ENCODE results near the gene SPATA12.

SPATA12 gene

GRCh38 chr3:57060089-57060821 lies at the start of gene SPATA12:
Gene SPATA12 (plus strand): TSS chr3:57060664. CDS start chr3:57073695, 13,031 bp downstream.
- no peak for DNase-seq

DNA sequence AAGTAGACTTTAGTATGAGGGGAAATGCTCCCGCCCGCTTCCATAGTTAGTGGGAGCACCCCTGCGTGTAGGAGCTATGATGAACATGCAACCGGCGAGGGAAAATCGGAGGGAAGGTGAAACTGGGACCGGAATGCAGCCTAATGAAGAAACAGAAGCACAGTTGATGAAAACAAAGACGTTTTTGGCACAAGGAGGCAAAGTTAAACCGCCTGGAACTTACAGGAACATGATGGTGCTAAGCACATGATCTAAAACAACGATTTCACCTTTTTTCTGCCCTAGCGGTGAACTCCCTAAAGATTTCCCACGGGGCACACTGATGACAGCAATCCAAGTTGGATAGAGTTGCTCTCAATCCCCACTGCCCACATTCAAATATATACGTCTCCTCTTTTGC lies 49.4 kb upstream of the SPATA12 start:
- no peak for DNase-seq

DNA sequence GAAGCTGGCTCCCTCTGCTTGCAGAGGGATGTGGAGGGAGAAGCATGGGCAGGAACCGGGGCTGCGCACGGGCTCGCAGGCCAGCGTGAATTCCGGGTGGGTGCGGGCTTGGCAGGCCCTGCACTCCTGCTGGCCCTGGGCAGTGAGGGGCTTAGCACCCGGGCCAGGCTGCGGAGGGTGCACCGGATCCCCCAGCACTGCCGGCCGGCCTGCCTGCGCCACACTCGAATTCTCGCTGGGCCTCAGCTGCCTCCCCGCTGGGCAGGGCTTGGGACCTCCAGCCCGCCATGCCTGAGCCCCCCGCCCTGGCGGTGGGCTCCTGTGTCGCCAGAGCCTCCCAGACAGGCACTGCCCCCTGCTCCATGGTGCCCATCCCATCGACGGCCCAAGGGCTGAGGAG lies 47.6 kb upstream of the SPATA12 start:
- DNase-seq = no peak

GRCh38 chr3:57015350-57015729 lies 45.1 kb upstream of the SPATA12 start:
- no peak for DNase-seq

- no peak for DNase-seq
These were observed 44.6 kb upstream of the SPATA12 start for GRCh38 chr3:57015912-57016311.

DNA sequence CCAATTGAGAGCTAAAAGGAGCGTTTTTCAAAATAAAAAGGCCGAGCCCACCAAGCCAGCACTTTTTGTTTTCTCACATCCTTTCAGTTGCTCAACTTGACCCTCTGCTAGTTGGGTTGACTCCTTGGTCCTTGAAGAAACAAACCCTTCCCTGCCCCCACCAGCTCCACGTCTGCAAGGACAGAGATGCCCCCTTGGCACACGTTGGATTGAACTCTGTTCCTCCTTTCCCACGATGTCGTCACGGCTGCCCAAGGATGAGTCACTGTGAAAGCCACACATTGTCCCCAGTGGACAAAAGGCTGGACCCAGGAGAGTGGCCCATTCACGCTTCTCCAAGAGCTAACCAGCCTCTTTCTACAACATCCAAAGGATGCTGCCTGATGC lies 43.0 kb upstream of the SPATA12 start:
- DNase-seq = no peak

GRCh38 chr3:57018246-57018645 lies 42.2 kb upstream of the SPATA12 start:
- no peak for DNase-seq

DNA sequence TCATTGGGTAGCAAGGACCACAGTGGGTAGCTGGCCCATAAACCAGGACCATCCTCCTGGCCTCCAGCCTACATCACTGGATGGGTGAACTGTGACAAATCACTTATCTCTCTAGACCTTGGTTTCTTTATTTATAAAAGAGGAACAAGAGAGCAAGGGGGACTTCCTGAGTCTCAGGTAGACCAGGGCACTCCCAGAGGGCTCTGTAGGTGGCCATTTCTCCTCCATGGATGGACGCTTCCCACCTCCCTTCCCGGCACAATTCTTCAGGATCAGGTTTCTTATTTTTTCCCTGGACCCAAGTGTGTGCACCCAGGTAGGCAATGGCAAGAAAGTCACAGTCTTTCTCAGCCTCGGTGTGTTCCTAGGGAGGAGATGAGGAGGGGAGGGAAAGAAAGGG lies 41.4 kb upstream of the SPATA12 start:
- DNase-seq = no peak

- DNase-seq = no peak
These were observed 35.2 kb upstream of the SPATA12 start for GRCh38 chr3:57025237-57025636.

- DNase-seq = no peak
These were observed 33.5 kb upstream of the SPATA12 start for GRCh38 chr3:57026944-57027343.

DNA sequence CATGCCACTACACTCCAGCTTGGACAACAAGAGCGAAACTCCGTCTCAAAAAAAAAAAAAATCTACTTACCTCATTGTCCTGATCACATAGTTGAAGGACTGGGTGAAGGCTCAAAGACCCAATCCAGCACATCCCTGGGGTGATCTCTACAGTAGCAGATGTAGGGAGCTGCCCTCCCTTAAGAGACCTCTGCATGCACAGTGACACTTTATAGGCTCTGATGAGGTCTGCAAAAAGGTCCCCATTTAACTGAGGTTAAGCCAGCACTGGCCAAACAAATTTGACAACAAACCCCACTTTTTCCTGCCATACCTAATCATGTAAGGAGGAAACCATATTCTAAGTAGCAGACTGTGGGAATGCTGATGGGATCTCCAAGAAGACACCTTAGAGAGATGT lies 31.1 kb upstream of the SPATA12 start:
- DNase-seq = no peak

DNA sequence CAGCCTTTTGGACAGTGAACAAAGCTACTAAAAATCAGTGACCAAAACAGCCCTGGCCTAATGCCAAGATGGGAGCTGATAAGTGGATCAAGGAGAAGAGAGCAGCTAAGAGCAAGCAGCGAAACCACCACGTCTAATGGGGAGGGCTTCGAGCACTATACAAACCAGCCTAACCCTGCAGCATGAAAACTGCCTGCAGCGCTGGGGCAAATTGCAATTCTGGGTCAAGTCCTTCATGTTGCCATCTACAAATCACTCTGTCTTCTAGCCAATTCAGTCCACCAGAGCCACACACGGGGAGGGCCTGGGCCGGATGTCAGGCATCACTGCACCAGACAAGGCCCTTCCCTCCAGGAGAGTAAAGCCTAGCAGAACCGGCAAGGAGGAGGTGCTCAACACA lies 30.5 kb upstream of the SPATA12 start:
- DNase-seq = no peak

- DNase-seq = no peak
These were observed 29.7 kb upstream of the SPATA12 start for GRCh38 chr3:57030721-57031120.

DNA sequence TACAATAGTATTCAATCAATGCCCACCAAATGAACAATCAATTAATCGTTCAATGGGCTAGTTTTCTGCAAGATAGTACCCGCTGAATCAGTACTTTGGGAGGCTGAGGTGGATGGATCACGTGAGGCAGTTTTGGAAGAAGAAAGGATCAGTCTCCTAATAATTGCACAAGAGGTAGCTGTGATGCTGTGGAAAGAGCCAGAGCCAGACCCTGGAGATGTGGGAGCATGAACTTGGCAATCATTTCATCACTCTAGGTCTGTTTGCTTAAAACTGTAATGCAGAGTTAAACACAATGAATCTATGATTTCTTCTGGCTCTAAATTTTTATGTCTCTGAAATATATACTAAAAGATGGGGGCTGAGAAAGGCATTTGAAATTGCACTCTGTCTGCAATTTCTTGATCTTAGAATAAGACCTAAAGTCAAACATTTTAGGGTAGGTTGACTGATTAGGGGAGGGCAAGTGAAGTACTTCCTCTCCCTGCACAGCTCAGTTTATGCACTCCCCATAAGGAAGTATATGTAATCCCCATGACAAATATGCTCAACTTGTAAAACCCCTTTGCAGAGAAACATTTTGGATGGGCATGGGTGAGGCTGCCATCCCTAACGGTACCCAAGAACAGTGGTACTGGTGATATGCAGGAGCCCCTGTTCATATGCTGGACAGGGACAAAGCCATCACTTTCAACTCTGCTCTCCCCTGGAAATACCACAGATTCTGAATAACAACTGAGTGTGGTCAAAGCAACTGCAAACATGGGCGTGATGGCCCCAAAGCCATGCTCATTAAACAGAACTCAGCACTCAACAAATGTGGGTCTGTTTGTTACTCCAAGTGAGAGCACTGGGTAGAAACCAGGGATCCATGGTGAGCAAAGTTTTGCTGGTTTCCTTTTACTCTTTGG lies 28.6 kb upstream of the SPATA12 start:
- DNase-seq = no peak

DNA sequence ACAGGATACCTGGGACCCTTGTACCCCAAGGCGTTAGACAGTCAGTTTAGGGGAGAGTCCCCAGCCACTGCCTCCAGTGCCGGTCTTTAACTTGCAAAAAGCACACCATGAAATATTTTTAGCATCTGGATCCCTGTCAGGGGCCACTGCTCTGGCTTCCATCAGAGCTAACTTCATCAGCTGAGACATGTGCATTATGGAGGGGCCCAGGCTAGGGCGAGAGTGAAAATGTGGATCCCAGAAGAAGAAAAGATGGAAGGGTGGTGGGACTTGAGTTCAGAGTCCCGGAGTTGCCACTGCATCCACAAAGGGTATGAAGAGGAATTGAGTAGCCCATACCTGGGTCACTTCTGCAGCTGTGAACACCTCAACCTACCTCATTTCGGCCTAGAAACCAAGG lies 23.5 kb upstream of the SPATA12 start:
- DNase-seq = no peak

DNA sequence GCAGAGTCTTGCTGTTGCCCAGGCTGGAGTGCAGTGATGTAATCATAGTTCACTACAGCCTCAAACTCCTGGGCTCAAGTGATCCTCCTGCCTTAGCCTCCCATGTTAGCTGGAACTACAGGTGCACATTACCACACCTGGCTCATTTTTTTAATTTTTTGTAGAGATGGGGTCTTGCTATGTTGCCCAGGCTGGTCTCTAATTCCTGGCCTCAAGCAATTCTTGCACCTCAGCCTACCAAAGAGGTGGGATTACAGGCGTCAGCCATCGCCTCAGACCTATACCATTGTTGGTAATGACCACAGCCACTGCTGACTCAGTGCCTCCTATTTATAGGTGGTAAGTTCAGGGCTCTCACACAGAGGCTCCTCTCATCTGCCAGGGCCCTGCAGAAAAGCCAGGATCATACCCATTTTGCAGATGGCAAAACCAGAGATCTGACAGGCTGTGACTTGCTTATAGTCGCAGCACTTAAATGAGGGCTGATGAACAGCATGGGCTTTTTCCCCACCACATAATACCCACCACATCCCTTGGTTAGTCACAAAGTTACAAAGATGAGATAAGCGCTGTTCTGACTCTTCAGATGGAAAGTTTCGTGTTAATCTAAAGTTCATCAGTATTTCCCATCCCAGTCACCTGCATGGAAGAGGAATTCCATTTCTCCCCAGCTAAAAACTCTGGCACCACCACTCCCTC lies 21.8 kb upstream of the SPATA12 start:
- DNase-seq = no peak

DNA sequence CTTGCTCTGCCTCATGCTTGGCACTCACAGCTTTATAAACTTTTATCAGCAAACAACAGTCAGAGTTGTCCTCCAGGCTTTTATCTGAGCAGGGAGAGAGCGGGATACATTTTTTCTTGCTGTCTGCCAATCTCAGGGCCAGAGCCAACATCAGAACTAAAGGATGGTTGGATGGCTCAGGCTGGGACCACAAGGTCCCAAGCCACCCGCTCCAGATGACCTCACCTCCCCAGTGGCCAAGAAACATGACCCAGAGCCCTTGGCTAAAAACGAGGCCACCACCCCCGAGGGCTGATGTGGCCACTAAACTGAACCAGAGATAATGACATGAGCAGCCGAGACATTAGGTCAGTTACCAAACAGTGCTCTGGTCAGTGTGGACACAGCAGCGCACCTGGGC lies 18.8 kb upstream of the SPATA12 start:
- DNase-seq = no peak

- DNase-seq = no peak
These were observed 16.9 kb upstream of the SPATA12 start for GRCh38 chr3:57043518-57043917.

GRCh38 chr3:57046101-57046765 lies 14.2 kb upstream of the SPATA12 start:
- DNase-seq = no peak

GRCh38 chr3:57048052-57048671 lies 12.3 kb upstream of the SPATA12 start:
- DNase-seq = no peak

DNA sequence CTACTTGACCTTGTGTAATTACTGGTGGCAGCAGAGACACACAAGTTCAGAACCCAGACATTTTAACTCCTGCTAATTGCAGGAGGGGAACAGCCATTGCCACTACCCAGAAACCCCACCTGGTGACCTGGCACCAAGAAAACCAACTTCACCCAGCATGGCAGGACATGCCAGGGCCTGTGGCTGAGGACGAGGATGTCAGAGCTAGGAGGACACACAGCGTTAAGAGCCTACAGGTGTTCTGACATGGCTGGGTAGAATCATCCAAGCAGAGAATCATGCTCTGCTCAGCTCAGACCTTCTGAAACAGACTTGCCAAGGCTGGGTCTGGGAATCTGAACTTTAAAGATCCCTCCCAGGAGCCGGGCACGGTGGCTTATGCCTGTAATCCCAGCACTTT lies 11.7 kb upstream of the SPATA12 start:
- DNase-seq = no peak

GRCh38 chr3:57052662-57053061 lies 7.8 kb upstream of the SPATA12 start:
- no peak for DNase-seq

GRCh38 chr3:57053122-57053521 lies 7.3 kb upstream of the SPATA12 start:
- DNase-seq = no peak

Measured in activated CD4-positive, CD25-positive, alpha-beta regulatory T cell (primary cell).